Neural cell (in vitro differentiated cells): Measurements from ENCODE around the gene STYXL1. TPM values are rescaled to one million over a fixed set of nuclear protein-coding genes. Genes with fewer than 3 reads are reported as not detected.

ENCODE experiments used
- H2AFZ ChIP-seq: fragments of 200-600, 300-800 bp; sonication (generic), shearing (Covaris generic); 2 replicates; pipeline ENCODE4 v1.6.0; 2014; ENCODE audit warnings: low read depth, mild to moderate bottlenecking, antibody characterized with exemption, low read length, moderate library complexity
- H3F3A ChIP-seq: fragments of 200-600 bp; shearing (Covaris generic); 2 replicates; pipeline ENCODE4 v1.6.1; 2016; ENCODE audit warnings: mild to moderate bottlenecking, moderate library complexity, mixed read lengths, antibody characterized with exemption, low read length; ENCODE audit not compliant: insufficient read depth, poor library complexity, severe bottlenecking
- H3K27ac ChIP-seq: fragments of 200-600, 300-800 bp; sonication (generic), shearing (Covaris generic); 2 replicates; pipeline ENCODE4 v1.5.1; 2014; ENCODE audit warnings: mild to moderate bottlenecking, low read length, moderate library complexity
- H3K27me3 ChIP-seq: fragments of 300-800, 200-600 bp; sonication (generic), shearing (Covaris generic); 2 replicates; pipeline ENCODE4 v1.6.0; 2014; ENCODE audit warnings: mild to moderate bottlenecking, low read depth, low read length, moderate library complexity; ENCODE audit not compliant: insufficient read depth
- H3K36me3 ChIP-seq: fragments of 300-800, 200-600 bp; sonication (generic), shearing (Covaris generic); 2 replicates; pipeline ENCODE4 v1.5.1; 2014; ENCODE audit warnings: mild to moderate bottlenecking, antibody characterized with exemption, low read length, moderate library complexity; ENCODE audit not compliant: insufficient read depth
- H3K4me2 ChIP-seq: fragments of 300-800, 200-600 bp; sonication (generic), shearing (Covaris generic); 2 replicates; pipeline ENCODE4 v1.6.0; 2014; ENCODE audit warnings: mild to moderate bottlenecking, low read length
- H3K4me3 ChIP-seq: fragments of 300-800, 200-600 bp; sonication (generic), shearing (Covaris generic); 2 replicates; pipeline ENCODE4 v1.5.1; 2014; ENCODE audit warnings: mild to moderate bottlenecking, low read length, moderate library complexity
- H3K79me2 ChIP-seq: fragments of 200-600 bp; shearing (Covaris generic); replicated peaks from 2 replicates; pipeline ENCODE4 v1.6.0; 2014; ENCODE audit warnings: mild to moderate bottlenecking, low read length, moderate library complexity; ENCODE audit not compliant: insufficient read depth
- H3K9ac ChIP-seq: fragments of 300-800, 200-600 bp; sonication (generic), shearing (Covaris generic); 2 replicates; pipeline ENCODE4 v1.6.1; 2016; ENCODE audit warnings: mild to moderate bottlenecking, low read length, mixed read lengths
- H3K9me2 ChIP-seq: fragments of 200-600 bp; shearing (Covaris generic); 2 replicates; pipeline ENCODE4 v1.6.1; 2016; ENCODE audit warnings: mild to moderate bottlenecking, low read length, mixed read lengths; ENCODE audit not compliant: insufficient read depth
- H3K9me3 ChIP-seq: fragments of 200-600, 300-800 bp; sonication (generic), shearing (Covaris generic); 2 replicates; pipeline ENCODE4 v1.6.1; 2016; ENCODE audit warnings: mild to moderate bottlenecking, mixed run types, low read length, moderate library complexity, mixed read lengths
- H4K20me1 ChIP-seq: fragments of 200-600 bp; shearing (Covaris generic); 2 replicates; pipeline ENCODE4 v1.6.1; 2016; ENCODE audit warnings: mild to moderate bottlenecking, mixed run types; ENCODE audit not compliant: insufficient read depth
- EP300 ChIP-seq: fragments of 450-650 bp; conservative IDR thresholded peaks from 2 replicates; pipeline ENCODE4 v1.6.1; 2014; ENCODE audit warnings: antibody characterized with exemption, mild to moderate bottlenecking, moderate library complexity; ENCODE audit not compliant: poor library complexity, severe bottlenecking
- EZH2 ChIP-seq: fragments of 200-600, 300-800 bp; shearing (Covaris generic), sonication (generic); IDR thresholded peaks from 2 replicates; pipeline ENCODE4 v1.6.1; 2014; ENCODE audit warnings: antibody characterized with exemption, low read length, borderline replicate concordance, mild to moderate bottlenecking; ENCODE audit not compliant: insufficient read depth, poor library complexity, severe bottlenecking
- MXI1 ChIP-seq: fragments of 450-650 bp; conservative IDR thresholded peaks from 2 replicates; pipeline ENCODE4 v1.6.1; 2014; ENCODE audit warnings: antibody characterized with exemption, mild to moderate bottlenecking; ENCODE audit not compliant: poor library complexity, severe bottlenecking
- POLR2AphosphoS5 ChIP-seq: IDR thresholded peaks from 2 replicates; pipeline ENCODE4 v1.6.1; 2012
- RAD21 ChIP-seq: fragments of 450-650 bp; conservative IDR thresholded peaks from 2 replicates; pipeline ENCODE4 v1.6.1; 2014; ENCODE audit warnings: antibody characterized with exemption, mild to moderate bottlenecking, moderate library complexity
- SMC3 ChIP-seq: fragments of 450-650 bp; conservative IDR thresholded peaks from 2 replicates; pipeline ENCODE4 v1.6.1; 2014; ENCODE audit warnings: antibody characterized with exemption, mild to moderate bottlenecking, moderate library complexity; ENCODE audit not compliant: poor library complexity
- TAF1 ChIP-seq: IDR thresholded peaks from 2 replicates; pipeline ENCODE4 v1.6.1; 2012; ENCODE audit warnings: low read depth
- polyA plus RNA-seq: library from polyadenylated mRNA; depleted of rRNA; stranded (reverse); fragments of >200 nt; gene quantifications from 2 replicates; pipeline ENCODE4 v1.2.3, GENCODE V29; 2014
- TF ChIP-seq, protein P1 (sequence below): IDR thresholded peaks from 2 replicates; pipeline ENCODE4 v1.6.1; 2012; ENCODE audit warnings: borderline replicate concordance
- TF ChIP-seq, protein P2 (sequence below): fragments of 450-650 bp; IDR thresholded peaks from 2 replicates; pipeline ENCODE4 v1.5.1; 2014; ENCODE audit warnings: antibody characterized with exemption, mild to moderate bottlenecking, moderate library complexity; ENCODE audit not compliant: poor library complexity, severe bottlenecking

Gene STYXL1
- polyA plus RNA-seq, 1 donor from 2014 or later = 59.9 TPM

DNA sequence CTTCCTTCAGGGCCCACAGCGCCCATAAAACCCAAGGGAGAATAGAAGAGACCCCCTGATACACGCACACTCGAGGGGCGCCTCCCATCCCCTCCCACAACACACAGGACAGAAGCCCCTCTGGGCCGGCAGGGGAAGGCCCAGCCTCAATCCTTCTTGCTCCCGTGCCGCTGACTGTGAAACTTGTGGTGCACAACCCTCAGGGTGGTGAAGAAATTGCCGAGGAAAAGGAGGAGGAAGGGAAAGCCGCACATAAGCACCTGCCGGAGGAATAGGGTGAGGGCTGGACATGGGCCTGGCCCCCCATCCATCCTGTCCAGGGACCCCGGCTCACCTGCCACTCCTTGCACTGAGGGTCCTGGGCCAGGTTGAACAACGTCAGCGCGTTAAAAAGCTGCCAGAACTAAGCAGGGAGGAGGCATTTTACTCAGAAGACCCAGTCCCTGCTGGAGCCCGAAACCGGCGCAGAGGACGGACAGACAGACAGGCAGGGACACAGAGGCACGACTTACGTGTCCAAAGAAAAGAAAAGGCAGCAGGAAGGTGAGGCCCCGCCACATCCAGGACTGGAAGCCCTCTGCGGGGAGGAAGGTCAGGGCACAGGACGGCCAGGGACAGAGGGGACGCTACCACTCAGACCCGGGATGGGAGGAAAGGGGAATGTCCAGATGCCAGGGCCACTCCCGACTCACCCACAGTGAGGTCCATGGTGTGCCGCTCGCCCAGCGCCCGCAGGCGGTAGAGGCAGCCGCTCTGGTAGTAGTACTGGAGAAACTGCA is 60.6 kb downstream of the STYXL1 start:
- no peak overlapping the region for H3K4me3 ChIP-seq
- H3K9ac ChIP-seq = no peak overlapping the region
- no peaks in the 10 kb centered on the region for H3K27me3 ChIP-seq
- no peaks in the 10 kb centered on the region for H3K9me3 ChIP-seq
- H3K27ac ChIP-seq = no peak overlapping the region
- no peaks in the 10 kb centered on the region for H3K36me3 ChIP-seq
- TF ChIP-seq MXI1 = no peak
- no peak for TF ChIP-seq POLR2AphosphoS5
- TF ChIP-seq EP300 = no peak
- TF ChIP-seq, protein P1, sequence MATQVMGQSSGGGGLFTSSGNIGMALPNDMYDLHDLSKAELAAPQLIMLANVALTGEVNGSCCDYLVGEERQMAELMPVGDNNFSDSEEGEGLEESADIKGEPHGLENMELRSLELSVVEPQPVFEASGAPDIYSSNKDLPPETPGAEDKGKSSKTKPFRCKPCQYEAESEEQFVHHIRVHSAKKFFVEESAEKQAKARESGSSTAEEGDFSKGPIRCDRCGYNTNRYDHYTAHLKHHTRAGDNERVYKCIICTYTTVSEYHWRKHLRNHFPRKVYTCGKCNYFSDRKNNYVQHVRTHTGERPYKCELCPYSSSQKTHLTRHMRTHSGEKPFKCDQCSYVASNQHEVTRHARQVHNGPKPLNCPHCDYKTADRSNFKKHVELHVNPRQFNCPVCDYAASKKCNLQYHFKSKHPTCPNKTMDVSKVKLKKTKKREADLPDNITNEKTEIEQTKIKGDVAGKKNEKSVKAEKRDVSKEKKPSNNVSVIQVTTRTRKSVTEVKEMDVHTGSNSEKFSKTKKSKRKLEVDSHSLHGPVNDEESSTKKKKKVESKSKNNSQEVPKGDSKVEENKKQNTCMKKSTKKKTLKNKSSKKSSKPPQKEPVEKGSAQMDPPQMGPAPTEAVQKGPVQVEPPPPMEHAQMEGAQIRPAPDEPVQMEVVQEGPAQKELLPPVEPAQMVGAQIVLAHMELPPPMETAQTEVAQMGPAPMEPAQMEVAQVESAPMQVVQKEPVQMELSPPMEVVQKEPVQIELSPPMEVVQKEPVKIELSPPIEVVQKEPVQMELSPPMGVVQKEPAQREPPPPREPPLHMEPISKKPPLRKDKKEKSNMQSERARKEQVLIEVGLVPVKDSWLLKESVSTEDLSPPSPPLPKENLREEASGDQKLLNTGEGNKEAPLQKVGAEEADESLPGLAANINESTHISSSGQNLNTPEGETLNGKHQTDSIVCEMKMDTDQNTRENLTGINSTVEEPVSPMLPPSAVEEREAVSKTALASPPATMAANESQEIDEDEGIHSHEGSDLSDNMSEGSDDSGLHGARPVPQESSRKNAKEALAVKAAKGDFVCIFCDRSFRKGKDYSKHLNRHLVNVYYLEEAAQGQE = no peak
- no peak for TF ChIP-seq TAF1
- H3F3A ChIP-seq = no peaks in the 10 kb centered on the region
- H3K9me2 ChIP-seq = no peaks in the 10 kb centered on the region
- H3K4me2 ChIP-seq = no peak overlapping the region
- H3K79me2 ChIP-seq = no peaks in the 10 kb centered on the region
- H2AFZ ChIP-seq = no peak overlapping the region
- H4K20me1 ChIP-seq = no peaks in the 10 kb centered on the region

DNA sequence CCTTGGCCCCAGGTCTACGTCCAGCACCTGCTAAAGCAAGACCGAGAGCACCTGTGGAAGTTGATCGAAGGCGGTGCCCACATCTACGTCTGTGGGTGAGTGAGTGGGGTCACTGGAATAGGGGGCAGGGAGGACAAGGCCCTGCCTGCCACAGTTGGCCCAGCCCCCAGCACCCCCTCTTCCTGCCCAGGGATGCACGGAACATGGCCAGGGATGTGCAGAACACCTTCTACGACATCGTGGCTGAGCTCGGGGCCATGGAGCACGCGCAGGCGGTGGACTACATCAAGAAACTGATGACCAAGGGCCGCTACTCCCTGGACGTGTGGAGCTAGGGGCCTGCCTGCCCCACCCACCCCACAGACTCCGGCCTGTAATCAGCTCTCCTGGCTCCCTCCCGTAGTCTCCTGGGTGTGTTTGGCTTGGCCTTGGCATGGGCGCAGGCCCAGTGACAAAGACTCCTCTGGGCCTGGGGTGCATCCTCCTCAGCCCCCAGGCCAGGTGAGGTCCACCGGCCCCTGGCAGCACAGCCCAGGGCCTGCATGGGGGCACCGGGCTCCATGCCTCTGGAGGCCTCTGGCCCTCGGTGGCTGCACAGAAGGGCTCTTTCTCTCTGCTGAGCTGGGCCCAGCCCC is 61.5 kb downstream of the STYXL1 start:
- Histone ChIP-seq H4K20me1 (no peaks in the 10 kb centered on the region), H3K9me3 (no peaks in the 10 kb centered on the region), H3F3A (no peaks in the 10 kb centered on the region), H3K9me2 (no peaks in the 10 kb centered on the region), H2AFZ (no peak overlapping the region), H3K4me3 (no peak overlapping the region), H3K4me2 (no peak overlapping the region), H3K27ac (no peak overlapping the region), H3K27me3 (no peaks in the 10 kb centered on the region), H3K36me3 (no peaks in the 10 kb centered on the region), H3K9ac (no peak overlapping the region), H3K79me2 (no peaks in the 10 kb centered on the region)
- no peak for TF ChIP-seq SMC3
- TF ChIP-seq POLR2AphosphoS5 = no peak
- no peak for TF ChIP-seq RAD21
- TF ChIP-seq, protein P1 = no peak
- no peak for TF ChIP-seq MXI1
- TF ChIP-seq, protein P2, sequence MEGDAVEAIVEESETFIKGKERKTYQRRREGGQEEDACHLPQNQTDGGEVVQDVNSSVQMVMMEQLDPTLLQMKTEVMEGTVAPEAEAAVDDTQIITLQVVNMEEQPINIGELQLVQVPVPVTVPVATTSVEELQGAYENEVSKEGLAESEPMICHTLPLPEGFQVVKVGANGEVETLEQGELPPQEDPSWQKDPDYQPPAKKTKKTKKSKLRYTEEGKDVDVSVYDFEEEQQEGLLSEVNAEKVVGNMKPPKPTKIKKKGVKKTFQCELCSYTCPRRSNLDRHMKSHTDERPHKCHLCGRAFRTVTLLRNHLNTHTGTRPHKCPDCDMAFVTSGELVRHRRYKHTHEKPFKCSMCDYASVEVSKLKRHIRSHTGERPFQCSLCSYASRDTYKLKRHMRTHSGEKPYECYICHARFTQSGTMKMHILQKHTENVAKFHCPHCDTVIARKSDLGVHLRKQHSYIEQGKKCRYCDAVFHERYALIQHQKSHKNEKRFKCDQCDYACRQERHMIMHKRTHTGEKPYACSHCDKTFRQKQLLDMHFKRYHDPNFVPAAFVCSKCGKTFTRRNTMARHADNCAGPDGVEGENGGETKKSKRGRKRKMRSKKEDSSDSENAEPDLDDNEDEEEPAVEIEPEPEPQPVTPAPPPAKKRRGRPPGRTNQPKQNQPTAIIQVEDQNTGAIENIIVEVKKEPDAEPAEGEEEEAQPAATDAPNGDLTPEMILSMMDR = no peak
- TF ChIP-seq EP300 = no peak
- TF ChIP-seq TAF1 = no peak
- no peak for TF ChIP-seq EZH2
